GM12891 (cell line): ENCODE results near the gene EPGN.

ENCODE experiments used
- POLR2A ChIP-seq: IDR thresholded peaks from 2 replicates; pipeline ENCODE4 v1.6.1; 2011; ENCODE audit warnings: low read depth, low read length, control low read depth
- POLR2AphosphoS5 ChIP-seq: IDR thresholded peaks from 2 replicates; pipeline ENCODE4 v1.6.1; 2011; ENCODE audit warnings: low read depth, low read length, control low read depth
- SPI1 ChIP-seq: IDR thresholded peaks from 2 replicates; pipeline ENCODE4 v1.6.1; 2011; ENCODE audit warnings: low read depth, low read length, control low read depth
- TAF1 ChIP-seq: IDR thresholded peaks from 2 replicates; pipeline ENCODE4 v1.6.1; 2011; ENCODE audit warnings: low read depth, low read length, control low read depth

- TF ChIP-seq POLR2A (no peak), TAF1 (no peak), POLR2AphosphoS5 (no peak), SPI1 (no peak)
Observed at GRCh38 chr4:74268643-74269042, 39.6 kb upstream of the EPGN start.
